Right lobe of liver (tissue), 6 donors: Measurements from ENCODE around the gene CCDC30. TPM values are rescaled to one million over a fixed set of nuclear protein-coding genes. Genes with fewer than 3 reads are reported as not detected.

Experiments used
- ATAC-seq, 4 donors: fragments of 200-7000 bp; cut with Tn5 transposase; one replicate each; pipeline ENCODE4 v1.9.1; 2020; ENCODE audit warnings: mild to moderate bottlenecking in 4 of 4, moderate library complexity in 4 of 4
- DNase-seq, 3 donors: peaks; one replicate each; pipeline ENCODE4 v3.0.0-alpha.2; 2020
- H3K27ac ChIP-seq, 3 donors: fragments of 200-600 bp; one replicate each; pipeline ENCODE4 v1.8.0; 2022
- H3K27me3 ChIP-seq, 2 donors: fragments of 200-600 bp; one replicate each; pipeline ENCODE4 v1.8.0; 2022
- H3K36me3 ChIP-seq, 4 donors: fragments of 200-600 bp; sonication (generic) in 1 of 4; one replicate each; pipeline versions ENCODE4 v1.5.1 to v1.8.0; 2017 to 2022; ENCODE audit warnings: control low read depth in 1 of 4
- H3K4me1 ChIP-seq, 4 donors: fragments of 200-600 bp; sonication (generic) in 1 of 4; one replicate each; pipeline versions ENCODE4 v1.5.1 to v1.8.0; 2017 to 2022; ENCODE audit warnings: control low read depth in 1 of 4
- H3K4me3 ChIP-seq, 3 donors: fragments of 200-600 bp; one replicate each; pipeline ENCODE4 v1.8.0; 2022
- H3K9me3 ChIP-seq, 4 donors: fragments of 200-600 bp; sonication (generic) in 1 of 4; one replicate each; pipeline versions ENCODE4 v1.5.1 to v1.8.0; 2017 to 2022; ENCODE audit warnings: control low read depth in 1 of 4
- POLR2A ChIP-seq: fragments of 450-650 bp; IDR thresholded peaks from one replicate; pipeline ENCODE4 v1.6.1; 2017; ENCODE audit warnings: antibody characterized with exemption, mild to moderate bottlenecking
- WGBS: methylation state at CpG from one replicate; pipeline ENCODE4 v1.1.6; 2018; ENCODE audit warnings: low coverage, low lambda C conversion rate; ENCODE audit not compliant: insufficient coverage; ENCODE audit errors: missing lambda C conversion rate; 5-methylcytosine and 5-hydroxymethylcytosine counted together
- intact Hi-C, 2 donors: fragments of 100-400 bp; cut with DNase I; formaldehyde crosslinking; loops; one replicate each; pipeline versions ENCODE4 v1.11.2 to v1.14.1; 2022
- total RNA-seq, 6 experiments: library from RNA; depleted of rRNA in 2 of 6; stranded (reverse); fragments of >200 nt in 2 of 6; fragmentation: NEBNext Ultra II Directional in 3 of 6; extraction: Animal tissue kit (Norgen Biotek cat#: 25700) in 3 of 6; gene quantifications; one replicate each; pipeline versions ENCODE4 v1.1.0 to v1.2.4, GENCODE V29; 2016 to 2023
- TF ChIP-seq, protein P1 (sequence below), 4 donors: fragments of 200-600 bp in 3 of 4; fragments of 450-650 bp in 1 of 4; IDR thresholded peaks; one replicate each; pipeline versions ENCODE4 v1.5.1 to v1.8.0; 2016 to 2022; ENCODE audit warnings: antibody characterized with exemption in 4 of 4, mild to moderate bottlenecking in 2 of 4
- donor health status: DM: no; HTN: yes; CAD: no.
- donor health status: DM: no; HTN: no; CAD: no.
- donor health status: DM: no; HTN: no; CAD: no.
- donor health status: DM: no; HTN: yes; CAD: no.
- donor health status: DM: no; HTN: yes; CAD: no.

The CCDC30 gene
- total RNA-seq, 6 experiments from 2014 or later = 0.37 to 1.4 (median 1.0) TPM

DNA sequence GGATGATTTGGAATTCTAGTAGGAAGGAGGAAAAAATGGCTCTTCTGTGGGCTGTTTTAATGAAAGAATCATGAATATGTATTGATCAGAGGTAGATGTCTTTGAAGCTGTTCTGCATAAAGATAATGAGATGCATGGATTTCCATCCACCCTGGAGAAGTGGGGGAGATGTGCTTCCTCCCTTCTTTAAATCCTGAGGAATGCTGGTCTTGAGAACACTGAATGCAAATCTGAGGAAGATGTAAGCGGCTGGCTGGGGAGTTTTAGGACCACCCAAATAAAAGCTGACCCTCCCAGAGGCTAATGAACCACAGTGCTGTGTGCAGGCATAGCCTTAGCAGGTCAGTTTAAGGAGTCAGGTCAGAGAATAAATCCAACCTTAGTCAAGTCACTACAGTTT lies 44.6 kb upstream of the CCDC30 start:
- ATAC-seq (no peak), DNase-seq (no peak)
- intact Hi-C loops = no loop called here
- TF ChIP-seq, protein P1, sequence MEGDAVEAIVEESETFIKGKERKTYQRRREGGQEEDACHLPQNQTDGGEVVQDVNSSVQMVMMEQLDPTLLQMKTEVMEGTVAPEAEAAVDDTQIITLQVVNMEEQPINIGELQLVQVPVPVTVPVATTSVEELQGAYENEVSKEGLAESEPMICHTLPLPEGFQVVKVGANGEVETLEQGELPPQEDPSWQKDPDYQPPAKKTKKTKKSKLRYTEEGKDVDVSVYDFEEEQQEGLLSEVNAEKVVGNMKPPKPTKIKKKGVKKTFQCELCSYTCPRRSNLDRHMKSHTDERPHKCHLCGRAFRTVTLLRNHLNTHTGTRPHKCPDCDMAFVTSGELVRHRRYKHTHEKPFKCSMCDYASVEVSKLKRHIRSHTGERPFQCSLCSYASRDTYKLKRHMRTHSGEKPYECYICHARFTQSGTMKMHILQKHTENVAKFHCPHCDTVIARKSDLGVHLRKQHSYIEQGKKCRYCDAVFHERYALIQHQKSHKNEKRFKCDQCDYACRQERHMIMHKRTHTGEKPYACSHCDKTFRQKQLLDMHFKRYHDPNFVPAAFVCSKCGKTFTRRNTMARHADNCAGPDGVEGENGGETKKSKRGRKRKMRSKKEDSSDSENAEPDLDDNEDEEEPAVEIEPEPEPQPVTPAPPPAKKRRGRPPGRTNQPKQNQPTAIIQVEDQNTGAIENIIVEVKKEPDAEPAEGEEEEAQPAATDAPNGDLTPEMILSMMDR (IDR thresholded peaks at IDR 0.05) = no peak
- TF ChIP-seq POLR2A = no peak
- no CpG with 5 or more reads among the region's 1 CpG for WGBS
- Histone ChIP-seq H3K4me1 (peaks cover 0 to 10% (median 0%) of the 10 kb centered on the region in 4 donors), H3K4me3 (no peak overlapping the region), H3K9me3 (no peaks in the 10 kb centered on the region), H3K27ac (no peak overlapping the region), H3K27me3 (no peaks in the 10 kb centered on the region), H3K36me3 (no peaks in the 10 kb centered on the region)

GRCh38 chr1:42419126-42419821 lies 43.8 kb upstream of the CCDC30 start:
- no peak for ATAC-seq
- Histone ChIP-seq H3K36me3 (no peaks in the 10 kb centered on the region), H3K27me3 (no peaks in the 10 kb centered on the region), H3K4me3 (no peak overlapping the region), H3K27ac (no peak overlapping the region), H3K4me1 (peaks cover 0 to 10% (median 0%) of the 10 kb centered on the region in 4 donors), H3K9me3 (no peaks in the 10 kb centered on the region)
- DNase-seq = no peak
- TF ChIP-seq, protein P1 (IDR thresholded peaks at IDR 0.05) = no peak
- no peak for TF ChIP-seq POLR2A
- no CpG with 5 or more reads among the region's 5 CpGs for WGBS
- intact Hi-C loops = no loop called here

DNA sequence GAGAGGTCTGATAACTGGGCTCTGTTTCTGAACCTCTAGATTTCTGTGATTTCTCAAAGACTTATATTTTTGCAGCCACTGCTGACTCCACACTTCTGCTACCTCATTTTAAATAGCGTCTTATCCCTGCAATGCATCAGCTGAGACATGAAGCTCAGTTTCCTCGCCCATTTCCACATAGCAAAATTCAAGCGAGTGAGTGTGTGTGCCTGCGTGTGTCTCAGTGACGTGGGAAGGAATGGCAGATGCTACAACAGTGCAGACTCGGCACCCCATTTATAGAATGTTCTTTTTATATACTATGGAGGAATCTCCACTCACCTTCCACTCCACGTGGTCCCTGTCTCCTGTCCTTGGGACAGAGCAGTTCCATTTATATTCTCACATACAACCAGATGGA lies 43.0 kb upstream of the CCDC30 start:
- no peaks in the 10 kb centered on the region for H3K27me3 ChIP-seq
- intact Hi-C loops = no loop called here
- H3K36me3 ChIP-seq = no peaks in the 10 kb centered on the region
- no peak overlapping the region for H3K27ac ChIP-seq
- DNase-seq (no peak), ATAC-seq (no peak)
- H3K4me3 ChIP-seq = no peak overlapping the region
- WGBS = 80% methylated on average over 7 of the region's 7 CpGs
- no peak for TF ChIP-seq POLR2A
- TF ChIP-seq, protein P1 (IDR thresholded peaks at IDR 0.05) = no peak
- H3K4me1 ChIP-seq = peaks cover 0 to 10% (median 0%) of the 10 kb centered on the region in 4 donors
- no peaks in the 10 kb centered on the region for H3K9me3 ChIP-seq

- WGBS = 21% methylated on average over 5 of the region's 10 CpGs
- no peak overlapping the region for H3K27ac ChIP-seq
- DNase-seq (no peak), ATAC-seq (no peak)
- TF ChIP-seq, protein P1 (IDR thresholded peaks at IDR 0.05) = no peak
- no peak for TF ChIP-seq POLR2A
- H3K36me3 ChIP-seq = no peaks in the 10 kb centered on the region
- H3K27me3 ChIP-seq = no peaks in the 10 kb centered on the region
- no peak overlapping the region for H3K4me3 ChIP-seq
- H3K9me3 ChIP-seq = no peaks in the 10 kb centered on the region
- H3K4me1 ChIP-seq = peaks cover 0 to 10% (median 0%) of the 10 kb centered on the region in 4 donors
- intact Hi-C loops = no loop called here
Measured at GRCh38 chr1:42420911-42421585, 42.0 kb upstream of the CCDC30 start.
